ENCODE results near the gene GZMB. TPM values are rescaled to one million over a fixed set of nuclear protein-coding genes. Genes with fewer than 3 reads are reported as not detected.

GZMB gene
- total RNA-seq, 1 donor: not detected

DNA sequence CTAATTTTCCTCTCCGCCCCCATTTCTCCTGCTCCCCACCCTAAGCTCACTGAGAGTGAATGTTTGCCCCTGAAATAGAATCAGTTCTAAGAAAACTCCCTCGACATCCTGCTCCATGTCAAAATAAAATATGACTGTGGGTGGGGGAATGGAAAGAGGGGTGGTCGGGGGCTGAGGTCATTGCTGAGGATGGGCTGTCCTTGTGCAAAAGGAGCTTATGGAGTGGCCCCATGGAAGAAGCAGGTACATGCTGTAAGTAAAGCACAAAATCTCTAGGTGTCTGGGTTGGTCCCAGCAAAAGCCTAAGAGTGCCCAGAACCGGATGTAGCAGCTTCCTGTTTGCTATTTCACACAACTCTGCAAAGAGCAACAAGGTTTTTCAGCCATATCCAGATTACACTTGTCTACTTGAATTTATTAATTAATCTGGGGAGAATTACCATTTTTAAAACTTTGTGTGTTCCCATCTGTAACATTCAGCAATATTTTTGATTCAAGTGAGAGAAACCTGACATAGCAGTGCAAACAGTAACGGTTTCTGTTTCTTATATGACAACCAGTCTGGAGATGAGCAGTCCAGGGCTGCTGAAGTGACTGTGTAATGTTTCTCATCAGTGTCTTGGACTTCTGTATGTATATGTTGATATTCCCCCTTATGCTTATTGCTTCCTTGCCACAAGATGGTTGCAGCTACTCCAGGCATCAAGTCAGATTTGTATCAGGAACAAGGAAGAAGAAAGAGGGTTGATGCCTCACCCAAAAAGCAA lies 40.4 kb upstream of the GZMB start:
- no peak for DNase-seq (ENCODE audit: low read depth)
- TF ChIP-seq, protein P1, sequence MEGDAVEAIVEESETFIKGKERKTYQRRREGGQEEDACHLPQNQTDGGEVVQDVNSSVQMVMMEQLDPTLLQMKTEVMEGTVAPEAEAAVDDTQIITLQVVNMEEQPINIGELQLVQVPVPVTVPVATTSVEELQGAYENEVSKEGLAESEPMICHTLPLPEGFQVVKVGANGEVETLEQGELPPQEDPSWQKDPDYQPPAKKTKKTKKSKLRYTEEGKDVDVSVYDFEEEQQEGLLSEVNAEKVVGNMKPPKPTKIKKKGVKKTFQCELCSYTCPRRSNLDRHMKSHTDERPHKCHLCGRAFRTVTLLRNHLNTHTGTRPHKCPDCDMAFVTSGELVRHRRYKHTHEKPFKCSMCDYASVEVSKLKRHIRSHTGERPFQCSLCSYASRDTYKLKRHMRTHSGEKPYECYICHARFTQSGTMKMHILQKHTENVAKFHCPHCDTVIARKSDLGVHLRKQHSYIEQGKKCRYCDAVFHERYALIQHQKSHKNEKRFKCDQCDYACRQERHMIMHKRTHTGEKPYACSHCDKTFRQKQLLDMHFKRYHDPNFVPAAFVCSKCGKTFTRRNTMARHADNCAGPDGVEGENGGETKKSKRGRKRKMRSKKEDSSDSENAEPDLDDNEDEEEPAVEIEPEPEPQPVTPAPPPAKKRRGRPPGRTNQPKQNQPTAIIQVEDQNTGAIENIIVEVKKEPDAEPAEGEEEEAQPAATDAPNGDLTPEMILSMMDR (IDR thresholded peaks at IDR 0.05; ENCODE audit: insufficient read depth, low read length): no peak
- H3K4me3 ChIP-seq (ENCODE audit: low read depth, low read length): no peak overlapping the region

DNA sequence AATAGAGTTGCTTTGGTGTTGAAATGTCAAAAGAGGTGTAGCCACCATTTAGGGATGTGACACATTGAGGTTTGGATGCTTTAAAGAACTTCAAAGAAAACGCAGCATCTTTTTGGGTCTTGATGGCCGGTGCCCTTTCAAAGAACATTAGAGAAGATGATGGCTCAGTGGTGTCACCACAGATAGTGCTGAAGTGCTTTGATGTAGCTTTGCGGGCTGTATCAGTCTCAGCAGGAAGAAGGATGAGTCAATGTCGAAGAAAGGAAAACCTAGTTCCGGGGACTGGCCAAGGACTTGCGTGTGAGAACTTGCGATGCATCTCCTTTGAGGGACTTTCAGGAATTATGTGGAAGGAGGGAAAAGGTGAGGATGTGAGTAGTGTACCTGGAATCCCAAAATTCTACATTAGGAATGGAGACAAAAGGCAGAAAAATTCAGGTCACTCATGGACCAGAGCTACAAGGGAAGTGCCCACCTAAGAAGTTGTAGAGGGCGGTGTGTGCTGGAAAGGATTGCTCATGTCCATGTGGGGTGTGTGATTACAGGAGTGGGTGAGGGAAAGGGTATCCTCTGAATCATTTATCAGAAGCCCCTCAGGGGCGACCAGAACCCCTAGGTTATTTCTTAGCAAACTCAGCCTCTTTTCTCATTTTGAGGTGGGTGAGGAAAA lies 39.7 kb upstream of the GZMB start:
- no peak for DNase-seq (ENCODE audit: low read depth)
- no peak overlapping the region for H3K4me3 ChIP-seq (ENCODE audit: low read depth, low read length)
- TF ChIP-seq, protein P1 (IDR thresholded peaks at IDR 0.05; ENCODE audit: insufficient read depth, low read length): no peak

DNA sequence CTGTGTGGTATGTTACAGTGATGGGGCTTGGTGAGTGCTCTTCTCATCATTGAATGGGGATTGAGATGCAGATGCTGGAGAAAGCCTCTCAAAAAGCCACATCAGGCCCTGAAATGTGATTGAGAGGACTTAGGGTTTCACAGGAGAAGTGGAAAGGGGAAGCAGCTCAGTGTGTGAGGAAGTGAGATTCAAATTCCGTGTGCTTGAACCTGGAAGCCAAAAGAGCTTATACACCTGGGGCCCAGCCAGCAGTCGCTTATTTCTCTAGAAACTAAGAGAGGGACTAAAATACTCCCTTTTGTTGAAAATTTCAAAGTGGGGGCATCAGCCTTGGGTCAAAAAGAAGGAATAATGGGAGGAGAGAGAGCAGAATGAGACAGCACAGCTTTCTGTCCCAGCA lies 39.1 kb upstream of the GZMB start:
- no peak overlapping the region for H3K4me3 ChIP-seq (ENCODE audit: low read depth, low read length)
- TF ChIP-seq, protein P1 (IDR thresholded peaks at IDR 0.05; ENCODE audit: insufficient read depth, low read length): no peak
- DNase-seq (ENCODE audit: low read depth): no peak

DNA sequence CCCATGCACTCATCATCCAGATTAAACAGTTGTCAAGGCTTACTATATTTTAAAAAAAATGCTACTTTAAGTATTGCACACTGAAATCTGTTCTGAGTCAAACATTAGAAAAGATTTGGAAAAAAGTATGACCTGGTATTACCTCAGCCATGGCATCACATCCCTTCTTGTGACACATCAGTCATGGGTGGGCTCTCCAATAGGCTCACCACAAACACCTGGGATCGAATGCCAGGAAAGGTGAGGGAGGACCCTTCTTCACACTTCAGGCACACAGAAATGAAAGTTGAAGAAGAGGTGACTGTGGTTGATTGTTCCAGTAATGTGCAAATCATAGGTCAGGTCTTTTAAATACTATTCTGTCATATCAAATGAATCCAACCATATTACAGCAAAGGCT lies 36.6 kb upstream of the GZMB start:
- TF ChIP-seq, protein P1 (IDR thresholded peaks at IDR 0.05; ENCODE audit: insufficient read depth, low read length): no peak
- H3K4me3 ChIP-seq (ENCODE audit: low read depth, low read length): no peak overlapping the region
- DNase-seq (ENCODE audit: low read depth): no peak

DNA sequence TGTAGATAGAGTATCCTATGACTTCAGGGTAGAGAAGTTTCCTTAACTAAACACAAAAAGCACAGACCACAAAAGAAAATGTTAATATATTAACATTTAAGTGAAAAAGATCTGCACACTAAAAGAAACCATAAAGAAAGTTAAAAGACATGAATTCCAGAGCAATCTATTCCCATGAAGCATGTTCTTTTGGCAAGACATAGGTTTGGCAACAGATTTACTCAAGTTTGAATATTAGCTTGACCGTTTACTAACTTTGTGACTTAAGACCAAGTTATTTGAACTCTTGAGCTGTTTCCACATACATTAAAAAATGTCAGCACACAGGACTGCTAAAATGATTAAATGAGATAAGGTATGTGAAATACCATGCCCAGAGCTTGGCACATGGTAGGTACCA lies 35.7 kb upstream of the GZMB start:
- TF ChIP-seq, protein P1 (IDR thresholded peaks at IDR 0.05; ENCODE audit: insufficient read depth, low read length): no peak
- H3K4me3 ChIP-seq (ENCODE audit: low read depth, low read length): no peak overlapping the region
- DNase-seq (ENCODE audit: low read depth): no peak

DNA sequence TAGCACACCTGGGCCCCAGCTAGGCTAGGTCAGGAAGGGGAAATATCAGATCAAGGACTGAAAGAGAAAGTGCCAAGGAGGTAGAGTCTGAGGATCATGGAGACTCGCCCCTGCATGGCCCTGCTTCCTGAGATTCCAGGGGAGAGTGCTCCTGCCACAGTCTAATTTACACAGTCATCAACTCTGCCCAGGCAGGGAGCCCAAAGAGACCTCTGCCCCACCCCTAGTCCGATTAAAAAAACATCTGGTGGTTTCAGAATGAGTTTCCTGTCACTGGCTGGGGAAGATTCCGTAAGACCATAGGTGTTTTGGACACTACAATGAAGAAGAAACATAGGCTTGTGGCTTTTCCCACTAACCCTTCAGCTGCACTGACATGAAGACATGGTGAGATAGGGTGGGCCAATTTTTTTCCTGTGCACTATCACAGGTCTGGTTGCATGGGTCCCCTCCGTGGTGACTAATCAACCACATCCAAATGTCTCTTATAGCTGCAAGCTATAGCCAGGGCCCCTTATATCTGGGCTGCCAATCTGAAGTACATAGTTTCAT lies 31.5 kb upstream of the GZMB start:
- no peak overlapping the region for H3K4me3 ChIP-seq (ENCODE audit: low read depth, low read length)
- DNase-seq (ENCODE audit: low read depth): no peak
- TF ChIP-seq, protein P1 (IDR thresholded peaks at IDR 0.05; ENCODE audit: insufficient read depth, low read length): no peak

Data from fibroblast of the aortic adventitia (primary cell).